Neural cell (in vitro differentiated cells): ENCODE results near the gene RASAL3. TPM values are rescaled to one million over a fixed set of nuclear protein-coding genes. Genes with fewer than 3 reads are reported as not detected.

Experiments used
- H2AFZ ChIP-seq: fragments of 200-600, 300-800 bp; sonication (generic), shearing (Covaris generic); 2 replicates; pipeline ENCODE4 v1.6.0; 2014; ENCODE audit warnings: low read depth, mild to moderate bottlenecking, antibody characterized with exemption, low read length, moderate library complexity
- H3F3A ChIP-seq: fragments of 200-600 bp; shearing (Covaris generic); 2 replicates; pipeline ENCODE4 v1.6.1; 2016; ENCODE audit warnings: mild to moderate bottlenecking, moderate library complexity, mixed read lengths, antibody characterized with exemption, low read length; ENCODE audit not compliant: insufficient read depth, poor library complexity, severe bottlenecking
- H3K27ac ChIP-seq: fragments of 200-600, 300-800 bp; sonication (generic), shearing (Covaris generic); 2 replicates; pipeline ENCODE4 v1.5.1; 2014; ENCODE audit warnings: mild to moderate bottlenecking, low read length, moderate library complexity
- H3K27me3 ChIP-seq: fragments of 300-800, 200-600 bp; sonication (generic), shearing (Covaris generic); 2 replicates; pipeline ENCODE4 v1.6.0; 2014; ENCODE audit warnings: mild to moderate bottlenecking, low read depth, low read length, moderate library complexity; ENCODE audit not compliant: insufficient read depth
- H3K36me3 ChIP-seq: fragments of 300-800, 200-600 bp; sonication (generic), shearing (Covaris generic); 2 replicates; pipeline ENCODE4 v1.5.1; 2014; ENCODE audit warnings: mild to moderate bottlenecking, antibody characterized with exemption, low read length, moderate library complexity; ENCODE audit not compliant: insufficient read depth
- H3K4me2 ChIP-seq: fragments of 300-800, 200-600 bp; sonication (generic), shearing (Covaris generic); 2 replicates; pipeline ENCODE4 v1.6.0; 2014; ENCODE audit warnings: mild to moderate bottlenecking, low read length
- H3K4me3 ChIP-seq: fragments of 300-800, 200-600 bp; sonication (generic), shearing (Covaris generic); 2 replicates; pipeline ENCODE4 v1.5.1; 2014; ENCODE audit warnings: mild to moderate bottlenecking, low read length, moderate library complexity
- H3K79me2 ChIP-seq: fragments of 200-600 bp; shearing (Covaris generic); replicated peaks from 2 replicates; pipeline ENCODE4 v1.6.0; 2014; ENCODE audit warnings: mild to moderate bottlenecking, low read length, moderate library complexity; ENCODE audit not compliant: insufficient read depth
- H3K9ac ChIP-seq: fragments of 300-800, 200-600 bp; sonication (generic), shearing (Covaris generic); 2 replicates; pipeline ENCODE4 v1.6.1; 2016; ENCODE audit warnings: mild to moderate bottlenecking, low read length, mixed read lengths
- H3K9me2 ChIP-seq: fragments of 200-600 bp; shearing (Covaris generic); 2 replicates; pipeline ENCODE4 v1.6.1; 2016; ENCODE audit warnings: mild to moderate bottlenecking, low read length, mixed read lengths; ENCODE audit not compliant: insufficient read depth
- H3K9me3 ChIP-seq: fragments of 200-600, 300-800 bp; sonication (generic), shearing (Covaris generic); 2 replicates; pipeline ENCODE4 v1.6.1; 2016; ENCODE audit warnings: mild to moderate bottlenecking, mixed run types, low read length, moderate library complexity, mixed read lengths
- H4K20me1 ChIP-seq: fragments of 200-600 bp; shearing (Covaris generic); 2 replicates; pipeline ENCODE4 v1.6.1; 2016; ENCODE audit warnings: mild to moderate bottlenecking, mixed run types; ENCODE audit not compliant: insufficient read depth
- CTCF ChIP-seq: fragments of 450-650 bp; IDR thresholded peaks from 2 replicates; pipeline ENCODE4 v1.5.1; 2014; ENCODE audit warnings: antibody characterized with exemption, mild to moderate bottlenecking, moderate library complexity; ENCODE audit not compliant: poor library complexity, severe bottlenecking
- EP300 ChIP-seq: fragments of 450-650 bp; conservative IDR thresholded peaks from 2 replicates; pipeline ENCODE4 v1.6.1; 2014; ENCODE audit warnings: antibody characterized with exemption, mild to moderate bottlenecking, moderate library complexity; ENCODE audit not compliant: poor library complexity, severe bottlenecking
- EZH2 ChIP-seq: fragments of 200-600, 300-800 bp; shearing (Covaris generic), sonication (generic); IDR thresholded peaks from 2 replicates; pipeline ENCODE4 v1.6.1; 2014; ENCODE audit warnings: antibody characterized with exemption, low read length, borderline replicate concordance, mild to moderate bottlenecking; ENCODE audit not compliant: insufficient read depth, poor library complexity, severe bottlenecking
- MXI1 ChIP-seq: fragments of 450-650 bp; conservative IDR thresholded peaks from 2 replicates; pipeline ENCODE4 v1.6.1; 2014; ENCODE audit warnings: antibody characterized with exemption, mild to moderate bottlenecking; ENCODE audit not compliant: poor library complexity, severe bottlenecking
- POLR2AphosphoS5 ChIP-seq: IDR thresholded peaks from 2 replicates; pipeline ENCODE4 v1.6.1; 2012
- RAD21 ChIP-seq: fragments of 450-650 bp; conservative IDR thresholded peaks from 2 replicates; pipeline ENCODE4 v1.6.1; 2014; ENCODE audit warnings: antibody characterized with exemption, mild to moderate bottlenecking, moderate library complexity
- REST ChIP-seq: IDR thresholded peaks from 2 replicates; pipeline ENCODE4 v1.6.1; 2012; ENCODE audit warnings: borderline replicate concordance
- SMC3 ChIP-seq: fragments of 450-650 bp; conservative IDR thresholded peaks from 2 replicates; pipeline ENCODE4 v1.6.1; 2014; ENCODE audit warnings: antibody characterized with exemption, mild to moderate bottlenecking, moderate library complexity; ENCODE audit not compliant: poor library complexity
- TAF1 ChIP-seq: IDR thresholded peaks from 2 replicates; pipeline ENCODE4 v1.6.1; 2012; ENCODE audit warnings: low read depth
- polyA plus RNA-seq: library from polyadenylated mRNA; depleted of rRNA; stranded (reverse); fragments of >200 nt; gene quantifications from 2 replicates; pipeline ENCODE4 v1.2.3, GENCODE V29; 2014

The RASAL3 gene
- polyA plus RNA-seq, 1 donor from 2014 or later, result 1.1 TPM

- TF ChIP-seq POLR2AphosphoS5, result no peak
- TF ChIP-seq EP300, result no peak
- no peak for TF ChIP-seq RAD21
- no peak for TF ChIP-seq TAF1
- no peak for TF ChIP-seq REST
- no peak for TF ChIP-seq CTCF
- no peak for TF ChIP-seq SMC3
- no peak for TF ChIP-seq MXI1
- no peak for TF ChIP-seq EZH2
- H3K36me3 ChIP-seq, result no peaks in the 10 kb centered on the region
- no peak overlapping the region for H3K4me3 ChIP-seq
- H3K4me2 ChIP-seq, result no peak overlapping the region
- H3K79me2 ChIP-seq, result peaks cover 73% of the 10 kb centered on the region
- no peak overlapping the region for H3K27ac ChIP-seq
- peaks cover 77% of the 10 kb centered on the region for H4K20me1 ChIP-seq
- no peaks in the 10 kb centered on the region for H3K27me3 ChIP-seq
- H3K9me2 ChIP-seq, result no peaks in the 10 kb centered on the region
- no peaks in the 10 kb centered on the region for H3K9me3 ChIP-seq
- no peak overlapping the region for H2AFZ ChIP-seq
- no peaks in the 10 kb centered on the region for H3F3A ChIP-seq
- H3K9ac ChIP-seq, result no peak overlapping the region
Observed at GRCh38 chr19:15404780-15405211, 59.5 kb downstream of the RASAL3 start.

- TF ChIP-seq MXI1 (no peak), CTCF (no peak), REST (no peak), TAF1 (no peak)
- H4K20me1 ChIP-seq, result peaks cover 78% of the 10 kb centered on the region
- H3K27ac ChIP-seq, result no peak overlapping the region
- no peak overlapping the region for H3K4me3 ChIP-seq
- no peak overlapping the region for H3K4me2 ChIP-seq
- H3K79me2 ChIP-seq, result peaks cover 68% of the 10 kb centered on the region
- no peaks in the 10 kb centered on the region for H3F3A ChIP-seq
- no peaks in the 10 kb centered on the region for H3K9me3 ChIP-seq
- H3K36me3 ChIP-seq, result no peaks in the 10 kb centered on the region
- no peak overlapping the region for H3K9ac ChIP-seq
- H3K27me3 ChIP-seq, result no peaks in the 10 kb centered on the region
- no peaks in the 10 kb centered on the region for H3K9me2 ChIP-seq
- no peak overlapping the region for H2AFZ ChIP-seq
Observed at GRCh38 chr19:15404097-15404779, 60.1 kb downstream of the RASAL3 start.
